ENCODE results near the gene PDE6G. TPM values are rescaled to one million over a fixed set of nuclear protein-coding genes. Genes with fewer than 3 reads are reported as not detected.

Gene PDE6G
- total and polyA plus RNA-seq, 2 of the 8 experiments (the other 6 are each of a cell fraction or from before 2014, with no cell fraction given) = 5.8 to 12.9 TPM

DNA sequence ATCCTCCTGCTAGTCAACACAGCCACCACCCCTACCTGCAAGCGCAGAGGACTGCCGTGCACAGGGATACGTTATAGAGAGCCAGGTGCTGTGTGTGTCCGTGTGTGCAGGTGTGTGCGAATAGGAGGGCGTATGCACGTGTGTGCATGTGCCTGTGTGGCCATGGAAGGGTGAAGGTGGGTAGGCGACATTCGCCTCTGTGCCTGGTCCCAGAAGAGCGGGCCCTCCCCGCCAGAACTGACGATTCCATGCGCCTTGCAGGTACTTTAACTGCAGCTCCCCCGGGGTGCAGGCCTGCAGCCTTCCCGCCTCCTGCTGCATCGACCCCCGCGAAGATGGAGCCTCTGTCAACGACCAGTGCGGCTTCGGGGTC lies 8.7 kb downstream of the PDE6G start:
- POLR2A ChIA-PET (ENCODE audit: partially characterized antibody) = interaction anchor here (0.7 to 4.4 kb wide), 16 partner anchors 9 to 135 kb away, joined by 3 to 23 read pairs (median 6); partner anchors contain the start of genes ACTG1, ARL16, FAAP100 and HGS
- Histone ChIP-seq H2AFZ (ENCODE audit: low read length) (no peak overlapping the region), H3K4me1 (replicated peaks in 1 of 4; ENCODE audit: control insufficient read depth in 3 of 4, insufficient read depth in 4 of 4, low read length in 3 of 4) (peaks cover 0 to 14% (median 1%) of the 10 kb centered on the region in 4 experiments; a peak in 4 of 7 replicates), H4K8ac (ENCODE audit: extremely low read depth, insufficient read depth, low read length) (peak overlapping the region; percentile 89), H4K91ac (replicated peaks; ENCODE audit: insufficient read length, low read length) (peak overlapping the region; percentile 69), H3K23me2 (ENCODE audit: low read depth, low read length) (peaks cover 10% of the 10 kb centered on the region), H3K23ac (ENCODE audit: insufficient read length) (no peak overlapping the region), H3K4me2 (ENCODE audit: insufficient read depth in 1 of 2, low read depth in 2 of 2, low read length in 2 of 2) (peak overlapping the region; percentile 59 to 76), H3K79me2 (ENCODE audit: control insufficient read depth in 1 of 2, insufficient read depth in 2 of 2, low read length in 2 of 2) (no peaks in the 10 kb centered on the region), H3K14ac (ENCODE audit: insufficient read length) (no peak overlapping the region), H3K79me1 (ENCODE audit: low read depth, low read length) (peaks cover 7% of the 10 kb centered on the region), H4K5ac (ENCODE audit: insufficient read length, low read depth, low read length) (no peak overlapping the region), H2BK20ac (ENCODE audit: low read length) (no peak overlapping the region), H2BK5ac (ENCODE audit: low read depth, low read length) (no peak overlapping the region), H4K20me1 (replicated peaks in 1 of 2; ENCODE audit: control insufficient read depth in 1 of 2, insufficient read depth in 2 of 2, low read length in 2 of 2) (peaks cover 0 to 2% of the 10 kb centered on the region in 2 experiments), H3K9me3 (ENCODE audit: insufficient read depth in 2 of 2, low read depth in 1 of 2, low read length in 1 of 2) (no peaks in the 10 kb centered on the region), H3K27ac (ENCODE audit: low read depth, low read length) (no peak overlapping the region), H3K56ac (replicated peaks; ENCODE audit: insufficient read length, low read depth, low read length) (no peak overlapping the region), H3K36me3 (ENCODE audit: control insufficient read depth in 2 of 4, insufficient read depth in 4 of 4, low read length in 3 of 4) (peaks cover 0 to 3% (median 1%) of the 10 kb centered on the region in 4 experiments; a peak in 3 of 8 replicates), H2AK5ac (ENCODE audit: low read depth, low read length) (peak overlapping the region; percentile 57; the same call in 1 of the 2 replicates), H3K18ac (ENCODE audit: extremely low read depth, low read length) (no peak overlapping the region; the same call in 1 of the 2 replicates), H3K4me3 (ENCODE audit: extremely low read depth in 1 of 4, insufficient read depth in 2 of 4, low read depth in 3 of 4, low read length in 4 of 4) (peak overlapping the region in 2 of 4 experiments; percentile 15 to 38; a peak in 3 of 8 replicates), H2BK15ac (ENCODE audit: low read length) (peak overlapping the region; percentile 23; the same call in 1 of the 2 replicates), H3K27me3 (replicated peaks in 1 of 4; ENCODE audit: control insufficient read depth in 3 of 4, extremely low read depth in 1 of 4, insufficient read depth in 3 of 4, low read length in 3 of 4) (peaks cover 2 to 15% (median 9%) of the 10 kb centered on the region in 4 experiments; a peak in 5 of 7 replicates), H2BK120ac (replicated peaks; ENCODE audit: low read depth, low read length) (no peak overlapping the region), H3K4ac (replicated peaks; ENCODE audit: insufficient read length, low read depth, low read length) (no peak overlapping the region), H2BK12ac (ENCODE audit: low read depth, low read length) (peak overlapping the region; percentile 20; the same call in 1 of the 2 replicates), H3K9ac (replicated peaks in 1 of 4; ENCODE audit: extremely low read depth in 1 of 4, low read depth in 3 of 4, low read length in 3 of 4) (peak overlapping the region in 1 of 4 experiments; percentile 30; a peak in 1 of 7 replicates)
- FAIRE-seq = no peak
- WGBS, 2 experiments (ENCODE audit: extremely low coverage in 1 of 2, insufficient coverage in 1 of 2, insufficient read length in 1 of 2, insufficient replicate concordance in 2 of 2, low coverage in 1 of 2, low lambda C conversion rate in 2 of 2, missing lambda C conversion rate in 1 of 2) = 80% methylated on average over 19 of the region's 21 CpGs; no CpG with 5 or more reads in 1 of the 2 experiments
- peak in 1 of 2 experiments; percentile 53 for DNase-seq (ENCODE audit: low read depth in 1 of 2, low spot score in 2 of 2)
- CTCF ChIA-PET (ENCODE audit: partially characterized antibody) = interaction anchor here (0.6 to 3.5 kb wide), 8 partner anchors 11 to 75 kb away, joined by 3 to 9 read pairs (median 3); no protein-coding TSS in a partner anchor
- TF ChIP-seq HDAC6 (IDR thresholded peaks at IDR 0.05; ENCODE audit: low read depth, low read length) (no peak), POLR2A (IDR thresholded peaks at IDR 0.05; ENCODE audit: control extremely low read depth in 1 of 2, low read depth in 2 of 2, low read length in 2 of 2) (no peak), RXRA (IDR thresholded peaks at IDR 0.05; ENCODE audit: insufficient read depth, low read depth, low read length) (no peak), MAFK (IDR thresholded peaks at IDR 0.05; ENCODE audit: low read depth, low read length) (no peak), BCL11A (IDR thresholded peaks at IDR 0.05; ENCODE audit: low read depth in 2 of 2, low read length in 2 of 2) (no peak), KDM1A (IDR thresholded peaks at IDR 0.05; ENCODE audit: borderline replicate concordance, low read length) (no peak), RFX5 (IDR thresholded peaks at IDR 0.05; ENCODE audit: borderline replicate concordance, low read depth, low read length) (no peak), PHF8 (conservative IDR thresholded peaks at IDR 0.05; ENCODE audit: low read depth, low read length) (no peak), JUN (IDR thresholded peaks at IDR 0.05; ENCODE audit: low read depth, low read length) (no peak)

Data from H1 (cell line).